ENCODE measurements around the gene PRPS2.

DNA sequence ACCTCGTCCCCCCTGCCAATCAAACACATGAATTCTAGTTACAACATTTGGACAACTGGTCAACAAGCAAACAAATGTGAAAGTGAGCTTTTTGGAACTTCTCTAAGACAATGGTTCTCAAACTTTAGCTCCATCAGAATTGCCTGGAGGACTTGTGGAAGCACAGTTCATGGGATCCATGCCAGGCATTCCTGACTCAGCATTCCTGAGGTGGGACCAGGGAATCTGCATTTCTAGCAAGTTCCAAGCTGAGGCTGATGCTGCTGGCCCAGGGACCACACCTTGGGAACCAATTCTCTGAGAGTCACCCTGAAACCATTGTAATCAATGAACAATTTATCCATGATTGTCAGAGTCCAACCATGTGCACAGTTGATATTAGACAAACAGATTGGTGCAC lies 43.8 kb upstream of the PRPS2 start:
- TF ChIP-seq POGK (CRISPR knock-in tag; conservative IDR thresholded peaks at IDR 0.05): no peak
- no peak for TF ChIP-seq EZH2 (conservative IDR thresholded peaks at IDR 0.05; ENCODE audit: low read depth, low read length)
- no peak for TF ChIP-seq TCF7L2 (IDR thresholded peaks at IDR 0.05; ENCODE audit: low read depth, low read length)
- no peak for TF ChIP-seq DMAP1 (CRISPR knock-in tag; IDR thresholded peaks at IDR 0.05)
- TF ChIP-seq ZKSCAN1 (IDR thresholded peaks at IDR 0.05; ENCODE audit: low read length): no peak
- TF ChIP-seq ZNF589 (CRISPR knock-in tag; conservative IDR thresholded peaks at IDR 0.05): no peak
- TF ChIP-seq, protein P1, sequence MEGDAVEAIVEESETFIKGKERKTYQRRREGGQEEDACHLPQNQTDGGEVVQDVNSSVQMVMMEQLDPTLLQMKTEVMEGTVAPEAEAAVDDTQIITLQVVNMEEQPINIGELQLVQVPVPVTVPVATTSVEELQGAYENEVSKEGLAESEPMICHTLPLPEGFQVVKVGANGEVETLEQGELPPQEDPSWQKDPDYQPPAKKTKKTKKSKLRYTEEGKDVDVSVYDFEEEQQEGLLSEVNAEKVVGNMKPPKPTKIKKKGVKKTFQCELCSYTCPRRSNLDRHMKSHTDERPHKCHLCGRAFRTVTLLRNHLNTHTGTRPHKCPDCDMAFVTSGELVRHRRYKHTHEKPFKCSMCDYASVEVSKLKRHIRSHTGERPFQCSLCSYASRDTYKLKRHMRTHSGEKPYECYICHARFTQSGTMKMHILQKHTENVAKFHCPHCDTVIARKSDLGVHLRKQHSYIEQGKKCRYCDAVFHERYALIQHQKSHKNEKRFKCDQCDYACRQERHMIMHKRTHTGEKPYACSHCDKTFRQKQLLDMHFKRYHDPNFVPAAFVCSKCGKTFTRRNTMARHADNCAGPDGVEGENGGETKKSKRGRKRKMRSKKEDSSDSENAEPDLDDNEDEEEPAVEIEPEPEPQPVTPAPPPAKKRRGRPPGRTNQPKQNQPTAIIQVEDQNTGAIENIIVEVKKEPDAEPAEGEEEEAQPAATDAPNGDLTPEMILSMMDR (CRISPR knock-in tag; IDR thresholded peaks at IDR 0.05): no peak
- no peak for TF ChIP-seq ZNF318 (CRISPR knock-in tag; IDR thresholded peaks at IDR 0.05)
- TF ChIP-seq GTF2F1 (IDR thresholded peaks at IDR 0.05; ENCODE audit: low read length): no peak
- TF ChIP-seq ZNF510 (CRISPR knock-in tag; IDR thresholded peaks at IDR 0.05; ENCODE audit: low read depth): no peak
- no peak for TF ChIP-seq NFE2 (CRISPR knock-in tag; IDR thresholded peaks at IDR 0.05)
- no peak for TF ChIP-seq MAFG (CRISPR knock-in tag; IDR thresholded peaks at IDR 0.05)
- TF ChIP-seq CREB1 (IDR thresholded peaks at IDR 0.05): no peak
- TF ChIP-seq CREB1 (CRISPR knock-in tag; IDR thresholded peaks at IDR 0.05): no peak
- TF ChIP-seq HMG20B (CRISPR knock-in tag; conservative IDR thresholded peaks at IDR 0.05): no peak

Measured in HepG2 (cell line).